H1 (cell line): ENCODE measurements around the gene NRXN3.

ENCODE experiments used
- EZH2 ChIP-seq: fragments of 200-600 bp; sonication (generic); IDR thresholded peaks from 2 replicates; pipeline ENCODE4 v1.7.1; 2012; ENCODE audit warnings: low read depth, mild to moderate bottlenecking, moderate library complexity, low read length, inconsistent platforms; ENCODE audit not compliant: severe bottlenecking
- POLR2A ChIP-seq, 2 experiments: IDR thresholded peaks; 1 replicate in 1 of 2; 2 replicates in 1 of 2; pipeline ENCODE4 v1.6.1; 2011; ENCODE audit warnings: low read depth in 2 of 2, low read length in 2 of 2, mild to moderate bottlenecking in 2 of 2; ENCODE audit errors: control extremely low read depth in 1 of 2
- TAF1 ChIP-seq: IDR thresholded peaks from 2 replicates; pipeline ENCODE4 v1.6.1; 2011; ENCODE audit warnings: mild to moderate bottlenecking, low read depth, low read length

DNA sequence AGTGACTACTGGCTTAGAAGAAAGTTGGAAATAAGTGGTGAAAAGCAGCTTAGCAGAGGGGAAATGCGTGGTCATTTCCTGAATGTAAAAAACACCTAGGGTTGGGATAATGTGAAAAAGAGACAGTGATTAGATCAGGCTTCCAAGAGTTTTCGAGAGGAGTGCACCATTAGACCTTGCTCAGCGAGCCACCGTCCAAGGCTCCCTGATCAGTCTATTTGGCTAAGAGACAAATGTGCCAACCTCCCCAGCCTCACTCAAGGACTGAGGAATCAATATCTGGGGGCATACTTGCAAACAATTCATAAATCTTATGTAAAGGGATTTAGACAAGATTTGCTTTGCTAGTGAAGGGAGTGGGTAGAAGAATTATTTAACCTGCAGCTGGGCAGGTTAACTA, 594.5 kb downstream of the NRXN3 start:
- no peak for TF ChIP-seq EZH2
- TF ChIP-seq POLR2A (IDR thresholded peaks at IDR 0.05; ENCODE audit: control extremely low read depth in 1 of 2, low read depth in 2 of 2, low read length in 2 of 2) = no peak
- no peak for TF ChIP-seq TAF1
